RPMI8226 (cell line): ENCODE measurements around the gene PSG4.
"Not testable (repeated sequence)": the region's sequence is repeated elsewhere in the genome, so short reads cannot be mapped to it uniquely, and the experiment has no call there.

Experiments
- DNase-seq: peaks from one replicate; pipeline ENCODE4 v3.0.0-alpha.2; 2015

Gene PSG4

GRCh38 chr19:43197666-43198397 is 7.6 kb downstream of the PSG4 start:
- DNase-seq, result not testable (repeated sequence)

- DNase-seq, result not testable (repeated sequence)
These were observed 11.0 kb downstream of the PSG4 start for GRCh38 chr19:43194397-43194796.

GRCh38 chr19:43192381-43193155 is 12.9 kb downstream of the PSG4 start:
- DNase-seq, result not testable (repeated sequence)

DNA sequence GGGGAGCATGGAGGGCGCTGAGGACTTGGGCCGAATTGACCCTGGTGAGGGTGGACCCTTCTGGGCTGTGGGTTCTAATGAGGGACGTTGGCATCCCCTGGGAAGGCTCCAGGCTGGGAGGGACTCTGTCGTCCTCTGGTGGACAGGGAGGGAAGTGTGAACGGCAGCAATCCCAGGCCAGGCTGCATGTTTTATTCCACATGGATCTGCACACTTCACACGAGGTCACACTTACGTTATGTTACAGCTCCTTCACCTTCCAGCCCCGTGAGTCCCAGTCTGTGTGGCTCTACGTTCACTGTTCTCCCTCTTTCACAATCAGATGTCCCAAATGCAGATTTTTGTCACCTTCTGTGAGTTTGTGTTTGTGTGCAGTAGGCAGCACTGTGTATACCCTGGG is 17.3 kb downstream of the PSG4 start:
- not testable (repeated sequence) for DNase-seq

DNA sequence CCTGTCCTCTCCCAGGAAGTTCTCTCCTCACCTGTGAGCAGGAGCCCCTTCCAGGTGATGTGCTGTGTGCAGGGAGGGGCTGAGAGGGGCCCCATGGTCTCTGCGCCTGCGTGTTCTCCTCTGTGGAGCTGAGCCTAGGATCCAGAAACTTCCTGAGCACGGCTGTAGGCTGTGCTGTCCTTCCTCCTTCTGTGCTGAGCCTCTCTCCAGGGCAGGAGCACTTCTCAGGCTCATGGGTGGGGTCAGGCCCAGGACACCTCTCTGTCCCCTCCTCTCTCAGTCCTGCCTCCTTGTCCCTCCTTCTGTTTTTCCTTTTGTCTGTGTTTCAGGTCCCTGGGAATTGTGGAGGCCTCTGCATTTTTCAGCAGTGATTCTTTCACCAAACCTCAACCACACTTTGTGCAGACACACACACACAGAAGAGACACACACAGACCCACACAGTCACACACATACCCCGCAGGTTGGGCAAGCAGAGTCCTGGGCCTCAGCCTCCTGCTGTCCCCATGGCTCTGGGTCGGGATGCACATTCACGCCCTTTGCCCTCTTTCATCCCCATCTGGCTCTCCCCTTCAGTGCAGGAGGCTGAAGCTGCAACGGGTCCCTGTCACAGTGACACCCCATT is 19.0 kb downstream of the PSG4 start, which contains the start of gene PSG5:
Gene PSG5, minus strand, starts transcription at position 226 of the 625 bp plus-strand sequence. Its CDS starts 131 bp downstream, at position 95.
- DNase-seq, result not testable (repeated sequence)

GRCh38 chr19:43181869-43182771 is 23.3 kb downstream of the PSG4 start:
- DNase-seq, result not testable (repeated sequence)

DNA sequence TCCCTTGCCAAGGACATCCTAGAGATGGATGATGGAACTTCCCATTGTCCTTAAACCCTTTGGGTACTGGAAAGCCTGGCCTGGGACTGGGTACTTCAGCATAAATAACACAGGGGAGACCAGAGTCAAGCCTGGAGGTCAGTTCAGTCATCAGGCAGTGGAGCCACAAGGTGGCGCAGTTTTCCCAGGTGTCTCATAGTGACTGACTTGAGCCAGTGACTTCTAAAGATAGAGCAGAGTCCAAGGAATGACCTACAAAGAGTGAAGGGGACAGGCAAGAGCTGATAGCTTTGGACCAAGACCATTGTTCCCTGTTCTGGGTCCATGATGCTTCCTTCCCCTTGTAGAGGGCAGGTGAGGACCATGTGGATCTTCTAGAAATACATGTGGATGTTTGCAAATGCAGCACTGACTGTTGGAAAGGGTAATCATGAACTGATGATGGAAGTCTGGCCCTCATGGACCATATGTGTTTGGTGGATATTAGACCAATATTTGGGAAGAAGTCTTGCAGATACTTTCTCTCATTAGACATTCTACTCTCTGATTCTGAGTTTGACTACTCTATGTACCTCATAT is 25.8 kb downstream of the PSG4 start:
- DNase-seq, result not testable (repeated sequence)

- not testable (repeated sequence) for DNase-seq
These were observed 26.9 kb downstream of the PSG4 start for GRCh38 chr19:43178577-43178976.

DNA sequence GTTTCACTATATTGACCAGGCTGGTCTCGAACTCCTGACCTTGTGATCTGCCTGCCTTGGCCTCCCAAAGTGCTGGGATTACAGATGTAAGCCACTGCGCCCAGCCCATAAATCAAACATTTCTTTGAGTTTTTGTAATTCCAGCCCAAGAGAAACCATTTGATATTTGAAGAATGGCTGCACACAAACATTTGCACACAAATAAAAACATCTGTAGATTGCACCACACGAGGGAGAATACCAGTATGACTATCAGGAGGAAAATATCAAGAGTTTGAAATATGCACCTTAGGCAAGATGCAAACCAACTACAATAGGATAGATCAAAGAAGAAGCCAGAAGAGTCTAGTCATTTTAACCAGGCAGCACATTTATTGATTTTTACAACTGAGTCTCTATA is 39.5 kb downstream of the PSG4 start:
- not testable (repeated sequence) for DNase-seq

DNA sequence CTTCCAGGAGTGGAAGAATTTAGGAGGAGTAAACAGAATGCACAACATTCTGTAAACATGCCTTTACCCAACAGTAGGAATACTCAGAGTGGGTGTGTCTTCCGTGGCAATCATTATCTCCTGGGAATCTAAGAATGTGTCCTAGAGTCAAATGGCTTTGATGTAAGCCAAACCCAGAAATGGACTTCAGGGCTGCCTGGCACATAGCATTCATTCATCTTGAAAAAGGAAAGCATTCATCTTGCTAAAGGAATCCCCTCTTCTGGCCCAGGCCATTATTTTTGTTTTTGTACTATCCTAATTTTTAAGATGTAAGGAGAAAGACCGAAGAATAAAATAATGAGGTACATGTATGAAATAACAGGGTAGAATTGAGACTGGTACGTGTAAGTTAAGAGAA is 42.3 kb downstream of the PSG4 start:
- not testable (repeated sequence) for DNase-seq

DNA sequence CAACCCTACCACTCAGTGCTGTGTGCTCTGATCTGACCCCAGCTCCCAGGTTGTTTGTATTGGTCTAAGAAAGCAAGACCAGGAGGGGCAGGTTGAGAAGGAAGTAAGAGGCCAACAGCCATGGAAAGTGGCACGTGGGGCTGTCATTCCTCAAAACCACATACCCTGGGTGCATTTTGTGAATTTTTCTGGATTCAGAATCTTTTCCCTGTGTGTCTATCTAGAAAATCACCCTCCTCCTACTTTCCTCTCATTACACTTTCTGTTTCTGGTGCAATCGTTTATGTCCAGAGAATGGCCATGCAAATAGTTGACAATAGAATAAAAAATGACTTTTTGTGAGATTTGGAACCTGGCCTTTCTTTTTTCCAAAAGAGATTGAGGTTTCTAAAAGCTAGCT is 43.2 kb downstream of the PSG4 start:
- not testable (repeated sequence) for DNase-seq

GRCh38 chr19:43152214-43152613 is 53.2 kb downstream of the PSG4 start:
- no peak for DNase-seq

DNA sequence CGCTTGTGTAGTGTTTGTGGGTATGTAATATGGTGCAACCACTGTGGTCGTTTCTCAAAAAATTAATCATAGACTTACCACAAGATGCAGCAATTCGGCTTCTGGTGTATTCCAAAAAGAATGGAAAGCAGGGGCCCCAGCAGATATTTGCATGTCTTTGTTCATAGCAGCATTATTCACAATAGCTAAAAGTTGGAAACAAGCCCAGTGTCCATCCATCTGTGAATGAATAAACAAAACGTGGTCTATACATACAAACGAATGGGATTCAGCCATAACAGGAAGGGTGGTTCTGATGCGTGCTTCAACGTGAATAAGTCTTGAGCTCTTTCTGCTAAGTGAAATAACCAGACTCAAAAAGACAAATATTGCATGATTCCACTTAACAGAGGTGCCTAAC is 55.6 kb downstream of the PSG4 start:
- not testable (repeated sequence) for DNase-seq

DNA sequence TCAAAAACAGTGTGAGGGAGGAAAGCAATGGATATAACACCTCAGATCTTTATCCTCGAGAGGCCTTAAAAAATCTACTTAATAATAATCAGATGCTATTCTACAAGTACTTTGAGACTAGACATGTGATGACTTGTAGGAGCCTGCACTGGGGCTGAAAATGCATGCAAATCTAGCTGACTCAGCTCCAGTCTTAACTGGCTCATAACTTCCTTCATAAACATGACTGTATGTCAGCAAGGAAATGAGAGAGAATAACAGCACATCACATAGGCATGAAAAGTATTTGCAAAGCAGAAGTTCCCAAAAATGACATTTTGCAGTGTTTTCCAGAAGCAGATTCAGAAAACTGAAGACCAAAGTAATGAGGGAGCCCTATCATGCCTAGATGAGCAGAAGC is 57.2 kb downstream of the PSG4 start:
- DNase-seq, result no peak
